IPS-18c (cell line): ENCODE results near the gene USP36.
"Not testable (repeated sequence)": the region's sequence is repeated elsewhere in the genome, so short reads cannot be mapped to it uniquely, and the experiment has no call there.

Experiments
- H3K4me3 ChIP-seq: 2 replicates; pipeline ENCODE4 v1.7.0; 2013; ENCODE audit warnings: low read depth, mild to moderate bottlenecking, low read length, moderate library complexity; ENCODE audit not compliant: insufficient read depth
- H3K9me3 ChIP-seq: one replicate; pipeline ENCODE4 v1.6.1; 2013; ENCODE audit warnings: mild to moderate bottlenecking, low read length, moderate library complexity; ENCODE audit not compliant: control insufficient read depth, insufficient read depth

USP36 gene

GRCh38 chr17:78771758-78772382, 68.7 kb downstream of the USP36 start:
- Histone ChIP-seq H3K4me3 (no peak overlapping the region), H3K9me3 (peaks cover 2% of the 10 kb centered on the region)

DNA sequence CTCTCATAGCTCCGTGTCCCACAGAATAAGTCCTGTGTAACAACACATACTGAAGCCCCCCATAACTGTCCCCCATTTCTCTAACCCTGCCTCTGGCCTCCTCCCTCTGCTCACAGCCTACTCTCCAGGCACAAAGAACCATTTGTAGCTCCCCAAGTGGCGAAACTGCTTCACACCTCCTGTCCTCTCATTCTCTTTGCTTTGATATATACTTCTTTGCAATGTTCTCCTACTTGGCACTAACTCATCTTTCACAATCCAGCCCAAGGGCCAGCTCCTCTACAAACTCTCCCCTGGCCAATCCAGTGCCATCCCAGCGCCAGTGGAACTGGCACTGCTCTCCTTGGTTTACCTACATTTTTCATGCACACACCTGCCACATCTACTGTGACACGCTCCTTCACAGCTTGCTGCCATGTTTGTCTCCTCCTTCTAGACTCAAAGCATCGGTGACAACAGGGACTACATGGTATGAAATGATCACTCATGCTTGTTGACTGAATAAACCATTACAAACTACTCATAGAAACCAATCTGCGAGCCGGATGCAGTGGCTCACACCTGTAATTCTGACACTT, 71.3 kb downstream of the USP36 start:
- H3K4me3 ChIP-seq = no peak overlapping the region
- peaks cover 2% of the 10 kb centered on the region for H3K9me3 ChIP-seq

- no peak overlapping the region for H3K4me3 ChIP-seq
These were observed 72.8 kb downstream of the USP36 start for GRCh38 chr17:78767806-78768205.

DNA sequence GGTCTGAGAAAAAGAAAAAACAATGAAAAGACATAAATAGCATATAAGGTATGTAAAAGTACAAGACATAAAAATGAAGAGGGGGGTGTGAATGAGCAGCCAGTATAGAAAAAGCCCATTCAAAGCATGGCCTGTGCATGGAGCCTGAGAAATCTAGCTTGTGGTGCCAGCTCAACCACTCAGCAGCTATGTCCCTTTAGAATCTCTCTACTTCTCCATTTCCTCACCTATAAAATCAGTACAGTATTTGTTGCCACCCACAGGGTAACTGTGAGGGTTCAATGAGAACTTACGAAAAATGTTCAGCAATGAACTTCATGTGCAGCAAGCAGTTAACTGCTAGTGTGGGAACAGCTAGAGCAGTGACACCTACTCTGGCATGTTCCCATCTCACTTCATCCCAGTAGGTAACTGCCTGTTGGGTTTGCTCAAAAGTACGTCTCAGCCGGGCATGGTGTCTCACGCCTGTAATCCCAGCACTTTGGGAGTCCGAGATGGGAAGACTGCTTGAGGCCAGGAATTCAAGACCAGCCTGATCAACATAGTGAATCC, 73.8 kb downstream of the USP36 start:
- Histone ChIP-seq H3K4me3 (no peak overlapping the region), H3K9me3 (peaks cover 2% of the 10 kb centered on the region)

More at GRCh38 chr17:78767806-78768205, 72.8 kb downstream of the USP36 start:
- peaks cover 2% of the 10 kb centered on the region for H3K9me3 ChIP-seq

GRCh38 chr17:78766225-78766624, 74.4 kb downstream of the USP36 start:
- peaks cover 2% of the 10 kb centered on the region for H3K9me3 ChIP-seq
- H3K4me3 ChIP-seq = no peak overlapping the region

GRCh38 chr17:78765821-78766220, 74.8 kb downstream of the USP36 start:
- Histone ChIP-seq H3K9me3 (peaks cover 1% of the 10 kb centered on the region), H3K4me3 (no peak overlapping the region)

DNA sequence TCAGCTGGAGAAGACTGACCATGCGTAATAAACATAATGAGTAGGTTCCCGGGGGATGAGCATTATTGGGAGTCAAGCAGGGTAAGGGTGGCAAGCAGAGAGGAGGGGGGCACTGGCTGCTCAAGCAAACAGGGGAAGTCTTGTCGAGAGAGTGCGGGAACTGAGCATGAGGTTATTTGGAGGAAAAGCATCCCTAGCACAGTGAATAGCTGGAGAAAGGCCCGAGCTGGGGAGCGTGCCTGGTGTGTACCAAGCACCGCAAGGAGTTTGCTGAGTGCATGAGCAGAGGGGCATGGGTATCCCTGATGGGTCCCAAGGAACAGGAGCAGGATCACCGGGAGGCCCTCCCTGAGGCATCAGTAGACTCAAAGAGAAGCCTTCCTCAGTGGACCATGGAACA, 75.7 kb downstream of the USP36 start:
- Histone ChIP-seq H3K4me3 (no peak overlapping the region), H3K9me3 (no peaks in the 10 kb centered on the region)

DNA sequence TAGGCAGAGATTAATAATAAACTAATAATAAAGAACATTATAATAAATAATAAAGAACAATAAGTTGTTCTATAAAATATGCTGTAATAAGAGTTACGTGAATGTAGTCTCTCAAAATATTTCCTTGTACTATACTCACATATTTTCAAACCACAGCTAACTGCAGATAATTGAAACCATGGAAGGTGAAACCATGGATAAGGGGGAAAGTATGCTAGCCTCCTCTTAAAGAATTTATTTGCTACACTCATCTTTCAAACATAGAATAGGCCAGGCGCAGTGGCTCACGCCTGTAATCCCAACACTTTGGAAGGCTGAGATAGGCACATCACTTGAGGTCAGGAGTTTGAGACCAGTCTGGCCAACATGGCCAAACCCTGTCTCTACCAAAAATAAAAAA, 77.1 kb downstream of the USP36 start:
- Histone ChIP-seq H3K4me3 (no peak overlapping the region), H3K9me3 (no peaks in the 10 kb centered on the region)

DNA sequence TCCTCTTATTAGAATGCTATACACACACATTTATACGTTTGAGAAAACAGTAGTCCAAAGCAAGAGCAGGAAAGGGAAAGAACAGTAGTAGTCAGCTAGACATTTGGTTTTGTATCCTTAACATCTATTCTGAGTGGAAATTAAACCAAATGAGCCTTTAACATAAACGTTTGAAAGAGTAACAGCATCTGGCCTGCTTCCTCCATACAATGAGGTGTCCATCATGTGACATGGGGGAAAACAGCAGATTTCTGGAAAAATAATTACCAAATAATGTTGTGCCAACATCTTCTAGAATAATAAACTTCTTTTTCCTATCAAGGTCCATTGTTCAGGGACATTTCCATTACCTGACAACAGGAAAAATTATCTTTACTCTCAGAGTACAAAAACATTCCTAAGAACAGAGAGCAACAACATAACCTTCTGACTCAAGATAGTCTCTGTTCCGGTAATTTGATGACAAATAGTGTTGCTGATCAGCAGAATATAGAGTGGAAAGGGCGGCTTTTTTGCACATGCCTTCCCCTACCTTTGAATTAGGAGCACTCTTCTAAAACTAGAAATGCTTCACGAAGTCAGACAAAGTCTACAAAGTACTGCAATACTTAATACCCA, 78.7 kb downstream of the USP36 start:
- H3K4me3 ChIP-seq = no peak overlapping the region

GRCh38 chr17:78759969-78760352, 80.7 kb downstream of the USP36 start:
- Histone ChIP-seq H3K9me3 (no peaks in the 10 kb centered on the region), H3K4me3 (no peak overlapping the region)

More for the DNA sequence above, 78.7 kb downstream of the USP36 start:
- H3K9me3 ChIP-seq = no peaks in the 10 kb centered on the region

GRCh38 chr17:78759203-78759968, 81.2 kb downstream of the USP36 start:
- Histone ChIP-seq H3K4me3 (no peak overlapping the region), H3K9me3 (no peaks in the 10 kb centered on the region)

DNA sequence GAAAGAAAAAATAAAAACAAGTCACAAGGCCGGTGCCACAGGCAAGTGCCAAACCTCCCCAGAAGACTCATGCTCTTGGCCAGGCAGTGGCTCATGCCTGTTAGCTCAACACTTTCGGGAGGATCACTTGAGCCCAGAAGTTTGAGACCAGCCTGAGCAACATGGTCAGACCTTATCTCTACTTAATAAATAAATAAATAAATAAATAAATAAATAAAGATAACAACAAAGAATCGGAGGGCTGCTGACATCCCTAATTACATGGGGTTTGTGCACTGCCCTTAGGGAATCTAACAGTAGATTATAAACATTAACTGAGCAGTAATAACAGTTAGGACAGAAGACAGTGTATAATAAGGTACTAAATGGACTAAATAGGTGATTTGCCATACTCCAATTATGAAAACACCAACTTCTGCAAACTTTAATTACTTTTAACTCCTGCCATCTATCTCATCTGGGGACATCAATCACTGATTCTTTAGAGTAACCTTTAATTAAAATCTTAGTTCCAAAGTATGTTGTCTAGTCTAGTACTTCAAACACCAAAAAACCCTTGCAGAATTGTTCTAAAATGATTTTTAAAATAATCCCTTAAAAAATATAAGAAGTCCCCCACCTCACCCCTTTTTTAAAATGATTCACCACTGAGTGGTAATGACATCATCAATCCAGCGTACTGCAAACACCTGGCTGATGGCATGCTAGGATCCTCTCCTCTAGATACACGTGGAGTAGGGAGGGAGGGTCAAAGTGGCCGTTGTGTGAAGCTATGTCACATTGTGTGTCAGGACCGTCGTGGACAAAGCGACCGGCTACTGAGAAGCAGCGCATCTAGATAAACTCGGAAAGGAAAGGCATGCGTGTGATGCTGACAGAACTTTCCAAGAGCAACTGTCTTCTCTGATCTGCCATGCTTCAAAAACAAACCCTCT, 87.0 kb downstream of the USP36 start:
- Histone ChIP-seq H3K9me3 (no peaks in the 10 kb centered on the region), H3K4me3 (no peak overlapping the region)

DNA sequence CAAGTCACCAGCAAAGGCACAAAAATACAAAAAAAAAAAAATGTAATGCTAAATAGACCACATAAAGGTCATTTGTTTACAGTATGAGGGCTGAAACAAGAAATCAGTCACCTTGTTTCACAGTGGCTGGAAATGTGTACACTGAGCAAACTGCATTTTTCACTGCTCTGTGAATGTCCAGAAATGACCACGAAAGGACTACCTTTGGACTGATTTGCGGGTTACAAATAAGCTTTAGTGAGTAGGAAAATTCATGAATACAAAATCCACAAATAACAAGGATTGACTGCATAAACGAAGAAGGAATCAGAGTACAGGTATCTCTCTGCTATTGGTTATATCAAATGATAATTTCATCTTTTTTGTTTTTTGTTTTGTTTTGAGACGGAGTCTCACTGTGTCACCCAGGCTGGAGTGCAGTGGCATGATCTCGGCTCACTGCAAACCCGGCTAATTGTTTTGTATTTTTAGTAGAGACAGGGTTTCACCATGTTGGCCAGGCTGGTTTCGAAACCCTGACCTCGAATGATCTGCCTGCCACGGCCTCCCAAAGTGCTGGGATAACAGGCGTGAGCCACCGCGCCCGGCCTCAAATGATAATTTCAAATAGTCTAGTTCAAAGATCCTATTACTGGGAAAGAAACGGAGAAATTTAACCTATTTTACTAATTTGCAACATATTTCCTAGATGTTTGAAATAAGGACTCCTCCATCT, 89.0 kb downstream of the USP36 start:
- H3K4me3 ChIP-seq = no peak overlapping the region

GRCh38 chr17:78751000-78751399, 89.6 kb downstream of the USP36 start:
- not testable (repeated sequence) for H3K9me3 ChIP-seq, H3K4me3 ChIP-seq

More for the DNA sequence above, 89.0 kb downstream of the USP36 start:
- H3K9me3 ChIP-seq = no peaks in the 10 kb centered on the region

DNA sequence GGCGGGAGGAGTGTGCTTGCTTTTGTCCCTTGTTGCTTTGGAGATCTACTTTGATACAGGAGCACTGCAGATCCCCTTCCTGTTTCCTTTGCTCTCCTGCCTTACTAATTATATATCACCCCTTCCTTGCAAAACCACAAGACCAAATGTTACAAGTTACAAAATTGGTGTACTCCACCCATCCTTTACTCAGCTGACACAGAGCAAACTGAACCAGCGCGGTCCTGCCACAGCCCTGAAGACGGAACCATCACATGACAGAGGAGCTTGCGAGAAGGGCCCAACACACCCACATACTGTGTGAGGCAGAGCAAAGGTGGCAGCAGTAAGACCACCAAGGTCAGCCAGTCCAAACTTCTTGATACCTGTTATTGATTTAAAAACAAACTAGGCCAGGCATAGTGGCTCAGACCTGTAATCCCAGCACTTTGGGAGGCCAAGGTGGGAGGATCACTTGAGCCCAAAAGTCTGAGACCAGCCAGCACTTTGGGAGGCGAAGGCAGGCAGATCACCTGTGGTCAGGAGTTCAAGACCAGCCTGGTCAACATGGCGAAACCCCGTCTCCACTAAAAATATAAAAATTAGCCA, 91.8 kb downstream of the USP36 start:
- Histone ChIP-seq H3K4me3 (no peak overlapping the region), H3K9me3 (no peaks in the 10 kb centered on the region)
